Endothelial cell (in vitro differentiated cells): ENCODE measurements around the gene CTNNA3. TPM values are rescaled to one million over a fixed set of nuclear protein-coding genes. Genes with fewer than 3 reads are reported as not detected.

Experiments used
- DNase-seq: peaks from one replicate; pipeline ENCODE4 v3.0.0; 2021; ENCODE audit warnings: low spot score
- H3K27ac Mint-ChIP-seq: one replicate; pipeline ENCODE4 v1.8.0; 2021; ENCODE audit warnings: mixed read lengths, inconsistent platforms; ENCODE audit not compliant: unreplicated experiment
- H3K27me3 Mint-ChIP-seq: one replicate; pipeline ENCODE4 v1.8.0; 2021; ENCODE audit warnings: mild to moderate bottlenecking, moderate library complexity, mixed read lengths, inconsistent platforms; ENCODE audit not compliant: unreplicated experiment
- H3K36me3 Mint-ChIP-seq: one replicate; pipeline ENCODE4 v1.8.0; 2021; ENCODE audit warnings: mild to moderate bottlenecking, low read depth, mixed read lengths, inconsistent platforms; ENCODE audit not compliant: unreplicated experiment
- H3K4me1 Mint-ChIP-seq: one replicate; pipeline ENCODE4 v1.8.0; 2021; ENCODE audit warnings: mild to moderate bottlenecking, mixed read lengths, inconsistent platforms; ENCODE audit not compliant: unreplicated experiment
- H3K4me3 Mint-ChIP-seq: one replicate; pipeline ENCODE4 v1.8.0; 2021; ENCODE audit warnings: mild to moderate bottlenecking, mixed read lengths, inconsistent platforms; ENCODE audit not compliant: unreplicated experiment
- H3K9me3 Mint-ChIP-seq: one replicate; pipeline ENCODE4 v1.8.0; 2021; ENCODE audit warnings: mixed read lengths, inconsistent platforms; ENCODE audit not compliant: unreplicated experiment
- CTCF ChIP-seq: fragments of 200-600 bp; sonication (generic); IDR thresholded peaks from one replicate; pipeline ENCODE4 v1.5.0; 2021; ENCODE audit warnings: antibody characterized with exemption; ENCODE audit not compliant: unreplicated experiment
- total RNA-seq: library from RNA; stranded (reverse); fragmentation: NEBNext Ultra II Directional; extraction: Animal tissue kit (Norgen Biotek cat#: 25700); gene quantifications from one replicate; pipeline ENCODE4 v1.2.1, GENCODE V29; 2021; ENCODE audit not compliant: unreplicated experiment

The CTNNA3 gene
- total RNA-seq, 1 donor from 2014 or later = 2.3 TPM

GRCh38 chr10:66744915-66745314, 951.1 kb downstream of the CTNNA3 start:
- Mint-ChIP-seq H3K27ac (no peak overlapping the region), H3K4me1 (no peaks in the 10 kb centered on the region), H3K27me3 (no peaks in the 10 kb centered on the region), H3K4me3 (no peak overlapping the region), H3K9me3 (no peaks in the 10 kb centered on the region), H3K36me3 (no peaks in the 10 kb centered on the region)
- DNase-seq = no peak
- TF ChIP-seq CTCF = no peak

- Mint-ChIP-seq H3K27ac (no peak overlapping the region), H3K36me3 (no peaks in the 10 kb centered on the region), H3K9me3 (no peaks in the 10 kb centered on the region), H3K4me3 (no peak overlapping the region), H3K4me1 (no peaks in the 10 kb centered on the region), H3K27me3 (no peaks in the 10 kb centered on the region)
- DNase-seq = no peak
- TF ChIP-seq CTCF = no peak
Measured at GRCh38 chr10:66737241-66737640, 958.8 kb downstream of the CTNNA3 start.

GRCh38 chr10:66723608-66724400, 972.2 kb downstream of the CTNNA3 start:
- no peak for DNase-seq
- TF ChIP-seq CTCF = no peak
- Mint-ChIP-seq H3K36me3 (no peaks in the 10 kb centered on the region), H3K4me1 (no peaks in the 10 kb centered on the region), H3K9me3 (no peaks in the 10 kb centered on the region), H3K4me3 (no peak overlapping the region), H3K27me3 (no peaks in the 10 kb centered on the region), H3K27ac (no peak overlapping the region)

- Mint-ChIP-seq H3K4me1 (no peaks in the 10 kb centered on the region), H3K27ac (no peak overlapping the region), H3K4me3 (no peak overlapping the region), H3K9me3 (no peaks in the 10 kb centered on the region), H3K27me3 (no peaks in the 10 kb centered on the region), H3K36me3 (no peaks in the 10 kb centered on the region)
- DNase-seq = no peak
- TF ChIP-seq CTCF = no peak
Measured at GRCh38 chr10:66719483-66719882, 976.5 kb downstream of the CTNNA3 start.

- H3K36me3 Mint-ChIP-seq = no peaks in the 10 kb centered on the region
- H3K4me1 Mint-ChIP-seq = no peaks in the 10 kb centered on the region
- DNase-seq = no peak
- no peak overlapping the region for H3K27ac Mint-ChIP-seq
- H3K9me3 Mint-ChIP-seq = no peaks in the 10 kb centered on the region
- no peak for TF ChIP-seq CTCF
- no peaks in the 10 kb centered on the region for H3K27me3 Mint-ChIP-seq
- H3K4me3 Mint-ChIP-seq = no peak overlapping the region
Measured at GRCh38 chr10:66717231-66717981, 978.6 kb downstream of the CTNNA3 start.
